Measurements from ENCODE around the gene METTL27. TPM values are rescaled to one million over a fixed set of nuclear protein-coding genes. Genes with fewer than 3 reads are reported as not detected.
A peak's percentile ranks its signal among the peaks of the same experiment; 100 is the strongest.

METTL27 gene
- total and polyA plus RNA-seq, 9 of the 15 experiments (the other 6 are each of a cell fraction or from before 2014, with no cell fraction given): 0.08 to 0.82 (median 0.33) TPM; not detected in 4

DNA sequence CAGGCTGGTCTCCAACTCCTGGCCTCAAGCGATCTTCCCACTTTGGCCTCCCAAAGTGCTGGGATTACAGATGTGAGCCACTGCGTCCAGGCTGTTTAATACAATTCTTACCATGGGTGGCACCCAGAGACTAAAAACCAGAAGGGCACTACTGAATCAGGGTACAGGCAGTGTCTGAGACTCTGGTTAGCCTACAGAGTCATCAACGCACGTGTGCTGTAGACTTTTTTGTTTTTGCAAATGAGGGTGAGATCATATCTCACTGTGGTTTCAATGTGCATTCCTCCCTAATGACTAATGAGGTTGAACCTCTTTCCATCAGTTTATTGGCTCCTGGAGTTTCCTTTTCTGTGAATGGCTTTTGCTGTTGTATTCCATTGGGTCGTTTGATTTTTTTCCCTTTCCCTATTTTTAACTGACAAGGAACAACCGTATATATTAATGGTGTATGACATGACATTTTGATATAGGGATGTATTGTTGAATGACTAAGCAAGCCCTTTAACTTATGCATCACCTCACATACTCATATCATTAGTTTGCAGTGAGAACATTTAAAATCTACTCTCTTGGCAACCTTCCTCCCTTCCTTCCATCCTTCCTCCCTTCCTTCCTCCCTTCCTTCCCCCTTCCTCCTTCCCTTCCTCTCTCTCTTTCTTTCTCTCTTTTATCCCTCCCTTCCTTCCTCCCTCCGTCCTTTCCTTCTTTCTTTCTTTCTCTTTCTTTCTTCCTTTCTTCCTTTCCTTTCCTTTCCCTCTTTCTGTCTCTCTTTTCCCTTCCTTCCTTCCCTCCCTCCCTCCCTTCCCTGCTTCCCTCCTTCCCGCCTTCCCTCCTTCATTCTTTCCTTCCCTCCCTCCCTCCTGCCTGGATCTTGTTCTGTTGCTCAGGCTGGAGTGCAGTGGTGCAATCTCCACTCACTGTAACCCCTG is 9.4 kb upstream of the METTL27 start (continued):
- TF ChIP-seq KDM5B (IDR thresholded peaks at IDR 0.05; ENCODE audit: insufficient replicate concordance, low read depth, low read length) (no peak), IRF2 (CRISPR knock-in tag; IDR thresholded peaks at IDR 0.05) (no peak), ZNF707 (CRISPR knock-in tag; conservative IDR thresholded peaks at IDR 0.05) (no peak), PML (IDR thresholded peaks at IDR 0.05; ENCODE audit: low read length) (no peak), POLR3G (IDR thresholded peaks at IDR 0.05; ENCODE audit: extremely low read depth, insufficient read length, insufficient replicate concordance) (no peak), ZNF3 (CRISPR knock-in tag; IDR thresholded peaks at IDR 0.05) (no peak), CTBP1 (IDR thresholded peaks at IDR 0.05; ENCODE audit: borderline replicate concordance) (peak; percentile 87), ZFP36 (IDR thresholded peaks at IDR 0.05; ENCODE audit: low read depth, low read length, partially characterized antibody) (no peak), MCM7 (IDR thresholded peaks at IDR 0.05) (no peak), FIP1L1 (IDR thresholded peaks at IDR 0.05; ENCODE audit: low read depth, low read length, poor library complexity, severe bottlenecking) (no peak), ZNF589 (CRISPR knock-in tag; IDR thresholded peaks at IDR 0.05; ENCODE audit: low read depth) (no peak), MBD2 (IDR thresholded peaks at IDR 0.05; ENCODE audit: borderline replicate concordance, low read depth) (no peak), ZNF77 (CRISPR knock-in tag; IDR thresholded peaks at IDR 0.05) (no peak), FOXK2 (conservative IDR thresholded peaks at IDR 0.05 in 1 of 2, IDR thresholded peaks at IDR 0.05 in 1 of 2; ENCODE audit: low read depth in 2 of 2) (peak; percentile 63 to 78), TEAD4 (IDR thresholded peaks at IDR 0.05; ENCODE audit: low read length) (peak; percentile 97), TEAD4 (CRISPR knock-in tag; IDR thresholded peaks at IDR 0.05; ENCODE audit: borderline replicate concordance) (peak; percentile 67; the same call in 1 of the 2 replicates), CHCHD3 (CRISPR knock-in tag; IDR thresholded peaks at IDR 0.05) (no peak), ZNF124 (CRISPR knock-in tag; IDR thresholded peaks at IDR 0.05) (no peak), SAFB2 (IDR thresholded peaks at IDR 0.05; ENCODE audit: borderline replicate concordance, low read depth, low read length, severe bottlenecking) (no peak)
- TF ChIP-seq, protein P1, sequence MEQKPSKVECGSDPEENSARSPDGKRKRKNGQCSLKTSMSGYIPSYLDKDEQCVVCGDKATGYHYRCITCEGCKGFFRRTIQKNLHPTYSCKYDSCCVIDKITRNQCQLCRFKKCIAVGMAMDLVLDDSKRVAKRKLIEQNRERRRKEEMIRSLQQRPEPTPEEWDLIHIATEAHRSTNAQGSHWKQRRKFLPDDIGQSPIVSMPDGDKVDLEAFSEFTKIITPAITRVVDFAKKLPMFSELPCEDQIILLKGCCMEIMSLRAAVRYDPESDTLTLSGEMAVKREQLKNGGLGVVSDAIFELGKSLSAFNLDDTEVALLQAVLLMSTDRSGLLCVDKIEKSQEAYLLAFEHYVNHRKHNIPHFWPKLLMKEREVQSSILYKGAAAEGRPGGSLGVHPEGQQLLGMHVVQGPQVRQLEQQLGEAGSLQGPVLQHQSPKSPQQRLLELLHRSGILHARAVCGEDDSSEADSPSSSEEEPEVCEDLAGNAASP (IDR thresholded peaks at IDR 0.05): no peak
- TF ChIP-seq, protein P2, sequence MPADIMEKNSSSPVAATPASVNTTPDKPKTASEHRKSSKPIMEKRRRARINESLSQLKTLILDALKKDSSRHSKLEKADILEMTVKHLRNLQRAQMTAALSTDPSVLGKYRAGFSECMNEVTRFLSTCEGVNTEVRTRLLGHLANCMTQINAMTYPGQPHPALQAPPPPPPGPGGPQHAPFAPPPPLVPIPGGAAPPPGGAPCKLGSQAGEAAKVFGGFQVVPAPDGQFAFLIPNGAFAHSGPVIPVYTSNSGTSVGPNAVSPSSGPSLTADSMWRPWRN (IDR thresholded peaks at IDR 0.05; ENCODE audit: low read depth): peak; percentile 88
- TF ChIP-seq, protein P3, sequence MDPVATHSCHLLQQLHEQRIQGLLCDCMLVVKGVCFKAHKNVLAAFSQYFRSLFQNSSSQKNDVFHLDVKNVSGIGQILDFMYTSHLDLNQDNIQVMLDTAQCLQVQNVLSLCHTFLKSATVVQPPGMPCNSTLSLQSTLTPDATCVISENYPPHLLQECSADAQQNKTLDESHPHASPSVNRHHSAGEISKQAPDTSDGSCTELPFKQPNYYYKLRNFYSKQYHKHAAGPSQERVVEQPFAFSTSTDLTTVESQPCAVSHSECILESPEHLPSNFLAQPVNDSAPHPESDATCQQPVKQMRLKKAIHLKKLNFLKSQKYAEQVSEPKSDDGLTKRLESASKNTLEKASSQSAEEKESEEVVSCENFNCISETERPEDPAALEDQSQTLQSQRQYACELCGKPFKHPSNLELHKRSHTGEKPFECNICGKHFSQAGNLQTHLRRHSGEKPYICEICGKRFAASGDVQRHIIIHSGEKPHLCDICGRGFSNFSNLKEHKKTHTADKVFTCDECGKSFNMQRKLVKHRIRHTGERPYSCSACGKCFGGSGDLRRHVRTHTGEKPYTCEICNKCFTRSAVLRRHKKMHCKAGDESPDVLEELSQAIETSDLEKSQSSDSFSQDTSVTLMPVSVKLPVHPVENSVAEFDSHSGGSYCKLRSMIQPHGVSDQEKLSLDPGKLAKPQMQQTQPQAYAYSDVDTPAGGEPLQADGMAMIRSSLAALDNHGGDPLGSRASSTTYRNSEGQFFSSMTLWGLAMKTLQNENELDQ (CRISPR knock-in tag; IDR thresholded peaks at IDR 0.05; ENCODE audit: borderline replicate concordance): no peak
- TF ChIP-seq, protein P4, sequence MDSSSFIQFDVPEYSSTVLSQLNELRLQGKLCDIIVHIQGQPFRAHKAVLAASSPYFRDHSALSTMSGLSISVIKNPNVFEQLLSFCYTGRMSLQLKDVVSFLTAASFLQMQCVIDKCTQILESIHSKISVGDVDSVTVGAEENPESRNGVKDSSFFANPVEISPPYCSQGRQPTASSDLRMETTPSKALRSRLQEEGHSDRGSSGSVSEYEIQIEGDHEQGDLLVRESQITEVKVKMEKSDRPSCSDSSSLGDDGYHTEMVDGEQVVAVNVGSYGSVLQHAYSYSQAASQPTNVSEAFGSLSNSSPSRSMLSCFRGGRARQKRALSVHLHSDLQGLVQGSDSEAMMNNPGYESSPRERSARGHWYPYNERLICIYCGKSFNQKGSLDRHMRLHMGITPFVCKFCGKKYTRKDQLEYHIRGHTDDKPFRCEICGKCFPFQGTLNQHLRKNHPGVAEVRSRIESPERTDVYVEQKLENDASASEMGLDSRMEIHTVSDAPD (CRISPR knock-in tag; IDR thresholded peaks at IDR 0.05): no peak
